ENCODE measurements around the gene GUCA1A.

DNA sequence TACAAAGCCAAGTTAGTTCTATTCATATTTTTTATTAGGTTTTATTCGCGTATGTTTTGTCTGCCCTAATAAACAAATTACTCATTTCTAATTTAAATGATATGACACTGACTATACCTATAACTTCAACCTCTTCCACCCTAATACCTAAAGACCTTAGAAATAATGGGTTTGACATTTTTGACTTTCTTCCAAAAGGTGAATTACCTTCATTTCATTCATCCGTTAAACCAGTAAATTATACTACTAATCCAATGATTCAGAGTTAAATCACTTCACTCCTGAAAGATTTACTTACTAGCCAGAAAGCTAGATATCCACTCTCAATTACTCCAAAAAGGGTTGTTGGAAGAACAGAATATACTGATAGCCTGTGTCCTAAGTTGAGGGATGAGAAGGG, 39.3 kb downstream of the GUCA1A start:
- TF ChIP-seq, protein P1, sequence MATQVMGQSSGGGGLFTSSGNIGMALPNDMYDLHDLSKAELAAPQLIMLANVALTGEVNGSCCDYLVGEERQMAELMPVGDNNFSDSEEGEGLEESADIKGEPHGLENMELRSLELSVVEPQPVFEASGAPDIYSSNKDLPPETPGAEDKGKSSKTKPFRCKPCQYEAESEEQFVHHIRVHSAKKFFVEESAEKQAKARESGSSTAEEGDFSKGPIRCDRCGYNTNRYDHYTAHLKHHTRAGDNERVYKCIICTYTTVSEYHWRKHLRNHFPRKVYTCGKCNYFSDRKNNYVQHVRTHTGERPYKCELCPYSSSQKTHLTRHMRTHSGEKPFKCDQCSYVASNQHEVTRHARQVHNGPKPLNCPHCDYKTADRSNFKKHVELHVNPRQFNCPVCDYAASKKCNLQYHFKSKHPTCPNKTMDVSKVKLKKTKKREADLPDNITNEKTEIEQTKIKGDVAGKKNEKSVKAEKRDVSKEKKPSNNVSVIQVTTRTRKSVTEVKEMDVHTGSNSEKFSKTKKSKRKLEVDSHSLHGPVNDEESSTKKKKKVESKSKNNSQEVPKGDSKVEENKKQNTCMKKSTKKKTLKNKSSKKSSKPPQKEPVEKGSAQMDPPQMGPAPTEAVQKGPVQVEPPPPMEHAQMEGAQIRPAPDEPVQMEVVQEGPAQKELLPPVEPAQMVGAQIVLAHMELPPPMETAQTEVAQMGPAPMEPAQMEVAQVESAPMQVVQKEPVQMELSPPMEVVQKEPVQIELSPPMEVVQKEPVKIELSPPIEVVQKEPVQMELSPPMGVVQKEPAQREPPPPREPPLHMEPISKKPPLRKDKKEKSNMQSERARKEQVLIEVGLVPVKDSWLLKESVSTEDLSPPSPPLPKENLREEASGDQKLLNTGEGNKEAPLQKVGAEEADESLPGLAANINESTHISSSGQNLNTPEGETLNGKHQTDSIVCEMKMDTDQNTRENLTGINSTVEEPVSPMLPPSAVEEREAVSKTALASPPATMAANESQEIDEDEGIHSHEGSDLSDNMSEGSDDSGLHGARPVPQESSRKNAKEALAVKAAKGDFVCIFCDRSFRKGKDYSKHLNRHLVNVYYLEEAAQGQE (IDR thresholded peaks at IDR 0.05; ENCODE audit: insufficient read depth in 1 of 2, low read depth in 2 of 2, low read length in 2 of 2), result no peak
- TF ChIP-seq TAF1 (IDR thresholded peaks at IDR 0.05; ENCODE audit: borderline replicate concordance, insufficient read depth, low read length), result no peak
- no peak for TF ChIP-seq POLR2AphosphoS5 (IDR thresholded peaks at IDR 0.05; ENCODE audit: low read depth, low read length)

All from PFSK-1 (cell line).